AG09319 (cell line): ENCODE measurements around the gene NPHS2.

Experiments
- DNase-seq: peaks from one replicate; pipeline ENCODE4 v3.0.0-alpha.2; 2010; ENCODE audit warnings: low read depth; ENCODE audit errors: extremely low read depth
- CTCF ChIP-seq: IDR thresholded peaks from 2 replicates; pipeline ENCODE4 v1.5.1; 2011; ENCODE audit warnings: low read depth, mild to moderate bottlenecking, inconsistent platforms, low read length, moderate library complexity

Gene NPHS2

GRCh38 chr1:179575497-179576314 is at the start of gene NPHS2:
TSS of gene NPHS2 (minus strand) at chr1:179575948. CDS start at chr1:179575864, 84 bp downstream.
- no peak for TF ChIP-seq CTCF
- no peak for DNase-seq

GRCh38 chr1:179612361-179612760 is 36.6 kb upstream of the NPHS2 start:
- no peak for DNase-seq
- no peak for TF ChIP-seq CTCF

- no peak for DNase-seq
- no peak for TF ChIP-seq CTCF
Measured at GRCh38 chr1:179601093-179601492, 25.3 kb upstream of the NPHS2 start.

- DNase-seq, result no peak
- TF ChIP-seq CTCF, result peak; percentile 17
Measured at GRCh38 chr1:179599623-179600249, 24.0 kb upstream of the NPHS2 start.

- TF ChIP-seq CTCF, result no peak
- no peak for DNase-seq
Measured at GRCh38 chr1:179598631-179599030, 22.9 kb upstream of the NPHS2 start.

GRCh38 chr1:179591592-179592580 is 16.1 kb upstream of the NPHS2 start, which contains the start of gene TDRD5:
TSS of gene TDRD5 (plus strand) at chr1:179591832. CDS start at chr1:179592616, 784 bp downstream.
- TF ChIP-seq CTCF, result no peak
- DNase-seq, result no peak
